ENCODE data around the gene TBX1. TPM values are rescaled to one million over a fixed set of nuclear protein-coding genes. Genes with fewer than 3 reads are reported as not detected.
"Not testable (repeated sequence)": the region's sequence is repeated elsewhere in the genome, so short reads cannot be mapped to it uniquely, and the experiment has no call there.

The TBX1 gene
- polyA plus RNA-seq, 1 donor (not counting 4 experiments of a cell fraction or from before 2014, with no cell fraction given) = 0.10 TPM

DNA sequence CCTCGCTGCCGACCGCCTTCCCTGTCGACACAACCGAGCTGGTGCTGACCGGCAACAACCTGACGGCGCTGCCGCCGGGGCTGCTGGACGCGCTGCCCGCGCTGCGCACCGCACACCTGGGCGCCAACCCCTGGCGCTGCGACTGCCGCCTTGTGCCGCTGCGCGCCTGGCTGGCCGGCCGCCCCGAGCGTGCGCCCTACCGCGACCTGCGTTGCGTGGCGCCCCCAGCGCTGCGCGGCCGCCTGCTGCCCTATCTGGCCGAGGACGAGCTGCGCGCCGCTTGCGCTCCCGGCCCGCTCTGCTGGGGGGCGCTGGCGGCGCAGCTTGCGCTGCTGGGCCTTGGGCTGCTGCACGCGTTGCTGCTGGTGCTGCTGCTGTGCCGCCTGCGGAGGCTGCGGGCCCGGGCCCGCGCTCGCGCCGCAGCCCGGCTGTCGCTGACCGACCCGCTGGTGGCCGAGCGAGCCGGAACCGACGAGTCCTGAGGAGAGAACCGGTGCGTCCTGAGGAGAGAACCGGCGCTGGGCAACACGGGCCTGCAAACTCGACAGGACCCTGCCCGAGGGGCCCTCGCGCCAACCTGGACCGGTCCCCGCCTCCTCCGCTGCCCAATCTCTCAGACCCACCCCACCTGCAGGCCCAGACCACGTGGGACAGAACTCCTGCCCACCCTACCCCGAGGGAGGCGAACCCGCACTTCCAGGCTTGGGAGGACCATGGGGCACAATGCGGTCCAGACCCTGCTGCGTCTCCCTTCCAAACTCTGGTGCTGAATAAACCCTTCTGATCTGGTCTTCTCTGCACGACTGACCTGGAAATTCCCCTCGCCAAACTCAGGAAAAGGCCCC, 36.4 kb upstream of the TBX1 start:
- no peaks in the 10 kb centered on the region for H3K36me3 ChIP-seq (ENCODE audit: control insufficient read depth in 2 of 2, extremely low read depth in 1 of 2, insufficient read depth in 2 of 2, low read length in 2 of 2)
- no peaks in the 10 kb centered on the region for H4K20me1 ChIP-seq (ENCODE audit: control insufficient read depth, extremely low read depth, insufficient read depth, low read length)
- TF ChIP-seq EZH2 (IDR thresholded peaks at IDR 0.05; ENCODE audit: low read length) = no peak
- TF ChIP-seq, protein P1, sequence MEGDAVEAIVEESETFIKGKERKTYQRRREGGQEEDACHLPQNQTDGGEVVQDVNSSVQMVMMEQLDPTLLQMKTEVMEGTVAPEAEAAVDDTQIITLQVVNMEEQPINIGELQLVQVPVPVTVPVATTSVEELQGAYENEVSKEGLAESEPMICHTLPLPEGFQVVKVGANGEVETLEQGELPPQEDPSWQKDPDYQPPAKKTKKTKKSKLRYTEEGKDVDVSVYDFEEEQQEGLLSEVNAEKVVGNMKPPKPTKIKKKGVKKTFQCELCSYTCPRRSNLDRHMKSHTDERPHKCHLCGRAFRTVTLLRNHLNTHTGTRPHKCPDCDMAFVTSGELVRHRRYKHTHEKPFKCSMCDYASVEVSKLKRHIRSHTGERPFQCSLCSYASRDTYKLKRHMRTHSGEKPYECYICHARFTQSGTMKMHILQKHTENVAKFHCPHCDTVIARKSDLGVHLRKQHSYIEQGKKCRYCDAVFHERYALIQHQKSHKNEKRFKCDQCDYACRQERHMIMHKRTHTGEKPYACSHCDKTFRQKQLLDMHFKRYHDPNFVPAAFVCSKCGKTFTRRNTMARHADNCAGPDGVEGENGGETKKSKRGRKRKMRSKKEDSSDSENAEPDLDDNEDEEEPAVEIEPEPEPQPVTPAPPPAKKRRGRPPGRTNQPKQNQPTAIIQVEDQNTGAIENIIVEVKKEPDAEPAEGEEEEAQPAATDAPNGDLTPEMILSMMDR (optimal IDR thresholded peaks at IDR 0.05 in 1 of 3, IDR thresholded peaks at IDR 0.05 in 1 of 3, conservative IDR thresholded peaks at IDR 0.05 in 1 of 3; ENCODE audit: extremely low read depth in 1 of 3, insufficient read depth in 2 of 3, low read length in 3 of 3) = peak in 2 of 3 experiments; percentile 36 to 70
- peak overlapping the region; percentile 64 for H3K4me2 ChIP-seq (ENCODE audit: control insufficient read depth, extremely low read depth, insufficient read depth, low read depth, low read length)
- no peaks in the 10 kb centered on the region for H3K4me1 ChIP-seq (ENCODE audit: control insufficient read depth, extremely low read depth, insufficient read depth, low read length)
- H3K4me3 ChIP-seq (ENCODE audit: control insufficient read depth in 2 of 3, extremely low read depth in 1 of 3, insufficient read depth in 2 of 3, low read depth in 1 of 3, low read length in 3 of 3) = peak overlapping the region in 2 of 3 experiments; percentile 27 to 35
- H3K79me2 ChIP-seq (ENCODE audit: control insufficient read depth, insufficient read depth, low read length) = no peaks in the 10 kb centered on the region
- H3K27ac ChIP-seq (ENCODE audit: control insufficient read depth, insufficient read depth, low read length) = no peak overlapping the region
- H2AFZ ChIP-seq (ENCODE audit: control insufficient read depth, low read length) = peak overlapping the region; percentile 60
- H3K9ac ChIP-seq (ENCODE audit: control insufficient read depth, extremely low read depth, insufficient read depth, low read length) = no peak overlapping the region
- peaks cover 46% of the 10 kb centered on the region for H3K27me3 ChIP-seq (ENCODE audit: control insufficient read depth, extremely low read depth, insufficient read depth, low read length)
- no peaks in the 10 kb centered on the region for H3K9me1 ChIP-seq (ENCODE audit: control insufficient read depth, extremely low read depth, insufficient read depth, low read length)
- DNase-seq (ENCODE audit: low read depth, low spot score) (no peak), FAIRE-seq (no peak)
- dilution Hi-C loops (cut with MboI; ENCODE audit: extremely low pct_ligation_motif_present, low sequenced_read_pairs) = no loop called here
- no peaks in the 10 kb centered on the region for H3K9me3 ChIP-seq (ENCODE audit: control insufficient read depth, low read depth, low read length)

DNA sequence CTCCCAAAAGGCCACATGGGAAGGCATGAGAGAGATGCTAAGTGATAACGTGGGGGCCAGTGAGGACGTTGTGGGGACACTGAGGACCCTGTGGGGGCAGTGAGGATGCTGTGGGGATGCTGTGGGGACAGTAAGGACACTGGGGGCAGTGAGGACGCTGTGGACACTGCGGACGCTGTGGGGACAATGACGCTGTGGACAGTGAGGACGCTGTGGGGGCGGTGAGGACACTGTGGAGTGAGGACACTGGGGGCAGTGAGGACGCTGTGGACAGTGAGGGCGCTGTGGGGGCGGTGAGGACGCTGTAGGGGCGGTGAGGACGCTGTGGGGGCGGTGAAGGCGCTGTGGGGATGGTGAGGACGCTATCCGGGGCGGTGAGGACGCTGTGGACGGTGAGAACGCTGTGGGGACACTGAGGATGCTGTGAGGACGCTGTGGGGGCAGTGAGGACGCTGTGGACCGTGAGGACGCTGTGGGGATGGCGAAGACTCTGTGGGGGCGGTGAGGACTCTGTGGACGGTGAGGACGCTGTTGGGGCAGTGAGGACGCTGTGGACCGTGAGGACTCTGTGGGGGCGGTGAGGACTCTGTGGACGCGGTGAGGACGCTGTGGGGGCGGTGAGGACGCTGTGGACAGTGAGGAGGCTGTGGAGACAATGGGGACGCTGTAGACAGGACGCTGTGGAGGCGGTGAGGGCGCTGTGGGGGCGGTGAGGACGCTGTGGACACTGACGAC, 35.5 kb upstream of the TBX1 start:
- H3K4me2 ChIP-seq (ENCODE audit: control insufficient read depth, extremely low read depth, insufficient read depth, low read depth, low read length) = no peak overlapping the region
- FAIRE-seq = no peak
- peaks cover 37% of the 10 kb centered on the region for H3K27me3 ChIP-seq (ENCODE audit: control insufficient read depth, extremely low read depth, insufficient read depth, low read length)
- no peaks in the 10 kb centered on the region for H3K79me2 ChIP-seq (ENCODE audit: control insufficient read depth, insufficient read depth, low read length)
- no peak overlapping the region for H2AFZ ChIP-seq (ENCODE audit: control insufficient read depth, low read length)
- no peaks in the 10 kb centered on the region for H3K9me1 ChIP-seq (ENCODE audit: control insufficient read depth, extremely low read depth, insufficient read depth, low read length)
- H3K9me3 ChIP-seq (ENCODE audit: control insufficient read depth, low read depth, low read length) = no peaks in the 10 kb centered on the region
- no peak overlapping the region for H3K27ac ChIP-seq (ENCODE audit: control insufficient read depth, insufficient read depth, low read length)
- no peak overlapping the region for H3K9ac ChIP-seq (ENCODE audit: control insufficient read depth, extremely low read depth, insufficient read depth, low read length)
- H3K4me3 ChIP-seq (ENCODE audit: control insufficient read depth in 2 of 3, extremely low read depth in 1 of 3, insufficient read depth in 2 of 3, low read depth in 1 of 3, low read length in 3 of 3) = no peak overlapping the region
- TF ChIP-seq EZH2 (IDR thresholded peaks at IDR 0.05; ENCODE audit: low read length) = no peak
- TF ChIP-seq, protein P1 (optimal IDR thresholded peaks at IDR 0.05 in 1 of 3, IDR thresholded peaks at IDR 0.05 in 1 of 3, conservative IDR thresholded peaks at IDR 0.05 in 1 of 3; ENCODE audit: extremely low read depth in 1 of 3, insufficient read depth in 2 of 3, low read length in 3 of 3) = no peak
- dilution Hi-C loops (cut with MboI; ENCODE audit: extremely low pct_ligation_motif_present, low sequenced_read_pairs) = no loop called here
- no peaks in the 10 kb centered on the region for H4K20me1 ChIP-seq (ENCODE audit: control insufficient read depth, extremely low read depth, insufficient read depth, low read length)
- no peaks in the 10 kb centered on the region for H3K36me3 ChIP-seq (ENCODE audit: control insufficient read depth in 2 of 2, extremely low read depth in 1 of 2, insufficient read depth in 2 of 2, low read length in 2 of 2)
- no peak for DNase-seq (ENCODE audit: low read depth, low spot score)
- H3K4me1 ChIP-seq (ENCODE audit: control insufficient read depth, extremely low read depth, insufficient read depth, low read length) = no peaks in the 10 kb centered on the region

DNA sequence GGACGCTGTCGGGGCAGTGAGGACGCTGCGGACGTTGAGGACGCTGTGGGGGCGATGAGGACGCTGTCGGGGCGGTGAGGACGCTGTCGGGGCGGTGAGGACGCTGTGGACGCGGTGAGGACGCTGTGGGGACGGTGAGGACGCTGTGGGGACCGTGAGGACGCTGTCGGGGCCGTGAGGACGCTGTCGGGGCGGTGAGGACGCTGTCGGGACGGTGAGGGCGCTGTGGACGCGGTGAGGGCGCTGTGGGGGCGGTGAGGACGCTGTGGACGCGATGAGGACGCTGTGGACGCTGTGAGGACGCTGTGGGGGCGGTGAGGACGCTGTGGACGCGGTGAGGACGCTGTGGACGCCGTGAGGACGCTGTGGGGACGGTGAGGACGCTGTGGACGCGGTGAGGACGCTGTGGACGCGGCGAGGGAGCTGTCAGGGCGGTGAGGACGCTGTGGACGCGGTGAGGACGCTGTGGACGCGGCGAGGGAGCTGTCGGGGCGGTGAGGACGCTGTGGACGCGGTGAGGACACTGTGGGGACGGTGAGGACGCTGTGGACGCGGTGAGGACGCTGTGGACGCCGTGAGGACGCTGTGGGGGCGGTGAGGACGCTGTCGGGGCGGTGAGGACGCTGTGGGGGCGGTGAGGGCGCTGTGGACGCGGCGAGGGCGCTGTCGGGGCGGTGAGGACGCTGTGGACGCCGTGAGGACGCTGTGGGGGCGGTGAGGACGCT, 34.4 kb upstream of the TBX1 start:
- DNase-seq (ENCODE audit: low read depth, low spot score); H3K4me1 ChIP-seq (ENCODE audit: control insufficient read depth, extremely low read depth, insufficient read depth, low read length); H3K9me1 ChIP-seq (ENCODE audit: control insufficient read depth, extremely low read depth, insufficient read depth, low read length); H3K9me3 ChIP-seq (ENCODE audit: control insufficient read depth, low read depth, low read length); FAIRE-seq; H3K79me2 ChIP-seq (ENCODE audit: control insufficient read depth, insufficient read depth, low read length); H3K36me3 ChIP-seq (ENCODE audit: control insufficient read depth in 2 of 2, extremely low read depth in 1 of 2, insufficient read depth in 2 of 2, low read length in 2 of 2); H3K4me2 ChIP-seq (ENCODE audit: control insufficient read depth, extremely low read depth, insufficient read depth, low read depth, low read length); H3K27ac ChIP-seq (ENCODE audit: control insufficient read depth, insufficient read depth, low read length); H4K20me1 ChIP-seq (ENCODE audit: control insufficient read depth, extremely low read depth, insufficient read depth, low read length); dilution Hi-C loops (cut with MboI; ENCODE audit: extremely low pct_ligation_motif_present, low sequenced_read_pairs); H2AFZ ChIP-seq (ENCODE audit: control insufficient read depth, low read length); H3K4me3 ChIP-seq (ENCODE audit: control insufficient read depth in 2 of 3, extremely low read depth in 1 of 3, insufficient read depth in 2 of 3, low read depth in 1 of 3, low read length in 3 of 3); H3K9ac ChIP-seq (ENCODE audit: control insufficient read depth, extremely low read depth, insufficient read depth, low read length): not testable (repeated sequence)
- peaks cover 29% of the 10 kb centered on the region for H3K27me3 ChIP-seq (ENCODE audit: control insufficient read depth, extremely low read depth, insufficient read depth, low read length)

All from keratinocyte (primary cell).